Measurements from ENCODE around the gene SHISA5. TPM values are rescaled to one million over a fixed set of nuclear protein-coding genes. Genes with fewer than 3 reads are reported as not detected.

Gene SHISA5
- total and polyA plus RNA-seq, 2 donors (not counting 1 experiment from before 2014, with no cell fraction given): 147 to 183 TPM

GRCh38 chr3:48514431-48515227 lies 10.7 kb upstream of the SHISA5 start:
- no peaks in the 10 kb centered on the region for H3K79me2 ChIP-seq (ENCODE audit: control insufficient read depth, insufficient read depth, low read length)
- peaks cover 0 to 4% (median 0%) of the 10 kb centered on the region in 4 experiments for H3K27me3 ChIP-seq (replicated peaks in 1 of 4; ENCODE audit: control extremely low read depth in 1 of 4, control insufficient read depth in 3 of 4, insufficient read depth in 4 of 4, low read length in 3 of 4)
- Mint-ChIP-seq H3K27me3 (peaks cover 6% of the 10 kb centered on the region), H3K4me1 (peaks cover 4% of the 10 kb centered on the region), H3K9me3 (ENCODE audit: insufficient read depth) (no peaks in the 10 kb centered on the region), H3K27ac (no peak overlapping the region), H3K4me3 (no peak overlapping the region)
- no peaks in the 10 kb centered on the region for H4K20me1 ChIP-seq (ENCODE audit: control insufficient read depth, insufficient read depth, low read length, poor library complexity, severe bottlenecking)
- no peak overlapping the region for H3K4me3 ChIP-seq (ENCODE audit: control extremely low read depth in 1 of 5, extremely low read depth in 1 of 5, insufficient read depth in 1 of 5, low read depth in 2 of 5, low read length in 4 of 5)
- H3K36me3 ChIP-seq (replicated peaks in 1 of 2; ENCODE audit: control extremely low read depth in 1 of 2, control insufficient read depth in 1 of 2, extremely low read depth in 1 of 2, insufficient read depth in 2 of 2, low read length in 1 of 2): no peaks in the 10 kb centered on the region
- no peak overlapping the region for H2AFZ ChIP-seq (ENCODE audit: insufficient read depth, low read depth, low read length, poor library complexity, severe bottlenecking)
- TF ChIP-seq CTCF (IDR thresholded peaks at IDR 0.05): no peak
- no peak for TF ChIP-seq EZH2 (IDR thresholded peaks at IDR 0.05; ENCODE audit: borderline replicate concordance, insufficient read depth, low read depth, low read length, poor library complexity, severe bottlenecking)
- H3K9me3 ChIP-seq (ENCODE audit: control extremely low read depth in 1 of 3, control insufficient read depth in 2 of 3, insufficient read depth in 1 of 3, low read length in 2 of 3): no peaks in the 10 kb centered on the region
- intact Hi-C loops (cut with micrococcal nuclease): no loop called here
- no peak overlapping the region for H3K27ac ChIP-seq (ENCODE audit: low read length in 2 of 2)
- H3K9ac ChIP-seq (ENCODE audit: low read length): no peak overlapping the region
- DNase-seq: no peak
- CTCF ChIA-PET: interaction anchor here (0.9 to 1.9 kb wide), 2 partner anchors 17 to 114 kb away, joined by 3 to 8 read pairs; no protein-coding TSS in a partner anchor
- H3K4me2 ChIP-seq (replicated peaks; ENCODE audit: low read depth, low read length, poor library complexity, severe bottlenecking): no peak overlapping the region
- POLR2A ChIA-PET: interaction anchor here (0.7 kb wide), 1 partner anchor 7 kb away, joined by 3 read pairs; no protein-coding TSS in a partner anchor
- ATAC-seq (ENCODE audit: low read depth): no peak
- peaks cover 0 to 8% of the 10 kb centered on the region in 2 donors for H3K4me1 ChIP-seq (ENCODE audit: control insufficient read depth in 2 of 2, insufficient read depth in 2 of 2, low read length in 2 of 2)
- whole genome bisulfite sequencing (ENCODE audit: insufficient coverage): 49% methylated on average over 6 of the region's 8 CpGs

DNA sequence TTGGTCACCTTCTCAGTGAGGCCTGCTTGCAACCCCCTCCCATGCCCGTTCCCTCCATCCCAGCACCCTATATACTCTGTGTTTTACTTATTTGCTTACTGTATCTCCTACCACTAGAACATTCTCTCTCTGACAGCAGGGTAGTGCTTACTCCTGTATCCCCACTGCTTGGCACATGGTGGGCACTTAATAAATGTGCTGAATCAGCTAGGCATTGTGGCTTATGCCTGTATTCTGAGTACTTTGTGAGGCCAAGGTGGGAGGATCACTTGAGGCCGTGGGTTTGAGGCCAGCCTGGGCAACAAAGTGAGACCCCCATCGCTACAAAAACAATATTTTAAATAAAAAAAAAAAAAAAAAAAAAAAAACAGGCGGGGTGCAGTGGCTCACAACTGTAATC lies 7.6 kb upstream of the SHISA5 start:
- no peak overlapping the region for H3K4me3 ChIP-seq (ENCODE audit: control extremely low read depth in 1 of 5, extremely low read depth in 1 of 5, insufficient read depth in 1 of 5, low read depth in 2 of 5, low read length in 4 of 5)
- H3K4me1 Mint-ChIP-seq: peaks cover 11% of the 10 kb centered on the region
- H3K9me3 Mint-ChIP-seq (ENCODE audit: insufficient read depth): no peaks in the 10 kb centered on the region
- TF ChIP-seq CTCF (IDR thresholded peaks at IDR 0.05) (no peak), EZH2 (IDR thresholded peaks at IDR 0.05; ENCODE audit: borderline replicate concordance, insufficient read depth, low read depth, low read length, poor library complexity, severe bottlenecking) (no peak)
- no CpG with 5 or more reads among the region's 4 CpGs for WGBS (ENCODE audit: insufficient coverage)
- H2AFZ ChIP-seq (ENCODE audit: insufficient read depth, low read depth, low read length, poor library complexity, severe bottlenecking): no peak overlapping the region
- peaks cover 0 to 15% of the 10 kb centered on the region in 2 donors for H3K4me1 ChIP-seq (ENCODE audit: control insufficient read depth in 2 of 2, insufficient read depth in 2 of 2, low read length in 2 of 2)
- no peak overlapping the region for H3K9ac ChIP-seq (ENCODE audit: low read length)
- H3K27ac ChIP-seq (ENCODE audit: low read length in 2 of 2): no peak overlapping the region
- peaks cover 3% of the 10 kb centered on the region for H3K27me3 Mint-ChIP-seq
- no peaks in the 10 kb centered on the region for H4K20me1 ChIP-seq (ENCODE audit: control insufficient read depth, insufficient read depth, low read length, poor library complexity, severe bottlenecking)
- DNase-seq: no peak
- H3K4me3 Mint-ChIP-seq: no peak overlapping the region
- ChIA-PET CTCF (interaction anchor here (1.0 to 10.6 kb wide), 4 partner anchors 42 to 111 kb away, joined by 3 to 240 read pairs (median 67); a partner anchor contains a TSS), POLR2A (no interaction called here)
- no peaks in the 10 kb centered on the region for H3K9me3 ChIP-seq (ENCODE audit: control extremely low read depth in 1 of 3, control insufficient read depth in 2 of 3, insufficient read depth in 1 of 3, low read length in 2 of 3)
- H3K27me3 ChIP-seq (replicated peaks in 1 of 4; ENCODE audit: control extremely low read depth in 1 of 4, control insufficient read depth in 3 of 4, insufficient read depth in 4 of 4, low read length in 3 of 4): peaks cover 0 to 3% (median 0%) of the 10 kb centered on the region in 4 experiments
- H3K36me3 ChIP-seq (replicated peaks in 1 of 2; ENCODE audit: control extremely low read depth in 1 of 2, control insufficient read depth in 1 of 2, extremely low read depth in 1 of 2, insufficient read depth in 2 of 2, low read length in 1 of 2): no peaks in the 10 kb centered on the region
- no peak overlapping the region for H3K4me2 ChIP-seq (replicated peaks; ENCODE audit: low read depth, low read length, poor library complexity, severe bottlenecking)
- no peak for ATAC-seq (ENCODE audit: low read depth)
- H3K27ac Mint-ChIP-seq: no peak overlapping the region
- intact Hi-C loops (cut with micrococcal nuclease): no loop called here
- no peaks in the 10 kb centered on the region for H3K79me2 ChIP-seq (ENCODE audit: control insufficient read depth, insufficient read depth, low read length)

Measured in B cell (primary cell).